Omental fat pad (tissue), 4 donors: Measurements from ENCODE around the gene ETFB. TPM values are rescaled to one million over a fixed set of nuclear protein-coding genes. Genes with fewer than 3 reads are reported as not detected.

ENCODE experiments used
- ATAC-seq: fragments of 150-250 bp; one replicate; pipeline ENCODE4 v1.9.1; 2016; ENCODE audit warnings: mild to moderate bottlenecking, moderate library complexity; ENCODE audit not compliant: low FRiP score
- DNase-seq: peaks from one replicate; pipeline ENCODE4 v3.0.0-alpha.2; 2019; ENCODE audit warnings: low spot score
- CTCF ChIP-seq, 3 donors: fragments of 450-650 bp; IDR thresholded peaks; one replicate each; pipeline ENCODE4 v1.5.1; 2016 to 2017; ENCODE audit warnings: antibody characterized with exemption in 3 of 3, mild to moderate bottlenecking in 3 of 3, moderate library complexity in 2 of 3
- total RNA-seq, 4 donors: library from RNA; depleted of rRNA; stranded (reverse); fragments of >200 nt; gene quantifications; one replicate each; pipeline ENCODE4 v1.1.0, GENCODE V29; 2016

The ETFB gene
- total RNA-seq, 4 donors from 2014 or later = 136 to 251 (median 166) TPM

- no peak for TF ChIP-seq CTCF (IDR thresholded peaks at IDR 0.05)
- DNase-seq (no peak), ATAC-seq (no peak)
Measured at GRCh38 chr19:51331716-51332115, 34.5 kb downstream of the ETFB start.

GRCh38 chr19:51331193-51331592 is 35.0 kb downstream of the ETFB start:
- ATAC-seq = no peak
- no peak for TF ChIP-seq CTCF (IDR thresholded peaks at IDR 0.05)
- DNase-seq = no peak

GRCh38 chr19:51330366-51330765 is 35.8 kb downstream of the ETFB start:
- no peak for TF ChIP-seq CTCF (IDR thresholded peaks at IDR 0.05)
- no peak for DNase-seq
- ATAC-seq = no peak

GRCh38 chr19:51329411-51329810 is 36.8 kb downstream of the ETFB start:
- DNase-seq (no peak), ATAC-seq (no peak)
- no peak for TF ChIP-seq CTCF (IDR thresholded peaks at IDR 0.05)

- DNase-seq (no peak), ATAC-seq (no peak)
Measured at GRCh38 chr19:51327066-51328001, 38.9 kb downstream of the ETFB start.

GRCh38 chr19:51326216-51327065 is 39.7 kb downstream of the ETFB start:
- no peak for TF ChIP-seq CTCF (IDR thresholded peaks at IDR 0.05)
- ATAC-seq (no peak), DNase-seq (no peak)

More at GRCh38 chr19:51327066-51328001, 38.9 kb downstream of the ETFB start:
- no peak for TF ChIP-seq CTCF (IDR thresholded peaks at IDR 0.05)
